Neural cell (in vitro differentiated cells): ENCODE measurements around the gene CLSTN2. TPM values are rescaled to one million over a fixed set of nuclear protein-coding genes. Genes with fewer than 3 reads are reported as not detected.

Experiments
- H2AFZ ChIP-seq: fragments of 200-600, 300-800 bp; sonication (generic), shearing (Covaris generic); 2 replicates; pipeline ENCODE4 v1.6.0; 2014; ENCODE audit warnings: low read depth, mild to moderate bottlenecking, antibody characterized with exemption, low read length, moderate library complexity
- H3F3A ChIP-seq: fragments of 200-600 bp; shearing (Covaris generic); 2 replicates; pipeline ENCODE4 v1.6.1; 2016; ENCODE audit warnings: mild to moderate bottlenecking, moderate library complexity, mixed read lengths, antibody characterized with exemption, low read length; ENCODE audit not compliant: insufficient read depth, poor library complexity, severe bottlenecking
- H3K27ac ChIP-seq: fragments of 200-600, 300-800 bp; sonication (generic), shearing (Covaris generic); 2 replicates; pipeline ENCODE4 v1.5.1; 2014; ENCODE audit warnings: mild to moderate bottlenecking, low read length, moderate library complexity
- H3K27me3 ChIP-seq: fragments of 300-800, 200-600 bp; sonication (generic), shearing (Covaris generic); 2 replicates; pipeline ENCODE4 v1.6.0; 2014; ENCODE audit warnings: mild to moderate bottlenecking, low read depth, low read length, moderate library complexity; ENCODE audit not compliant: insufficient read depth
- H3K36me3 ChIP-seq: fragments of 300-800, 200-600 bp; sonication (generic), shearing (Covaris generic); 2 replicates; pipeline ENCODE4 v1.5.1; 2014; ENCODE audit warnings: mild to moderate bottlenecking, antibody characterized with exemption, low read length, moderate library complexity; ENCODE audit not compliant: insufficient read depth
- H3K4me2 ChIP-seq: fragments of 300-800, 200-600 bp; sonication (generic), shearing (Covaris generic); 2 replicates; pipeline ENCODE4 v1.6.0; 2014; ENCODE audit warnings: mild to moderate bottlenecking, low read length
- H3K4me3 ChIP-seq: fragments of 300-800, 200-600 bp; sonication (generic), shearing (Covaris generic); 2 replicates; pipeline ENCODE4 v1.5.1; 2014; ENCODE audit warnings: mild to moderate bottlenecking, low read length, moderate library complexity
- H3K79me2 ChIP-seq: fragments of 200-600 bp; shearing (Covaris generic); replicated peaks from 2 replicates; pipeline ENCODE4 v1.6.0; 2014; ENCODE audit warnings: mild to moderate bottlenecking, low read length, moderate library complexity; ENCODE audit not compliant: insufficient read depth
- H3K9ac ChIP-seq: fragments of 300-800, 200-600 bp; sonication (generic), shearing (Covaris generic); 2 replicates; pipeline ENCODE4 v1.6.1; 2016; ENCODE audit warnings: mild to moderate bottlenecking, low read length, mixed read lengths
- H3K9me2 ChIP-seq: fragments of 200-600 bp; shearing (Covaris generic); 2 replicates; pipeline ENCODE4 v1.6.1; 2016; ENCODE audit warnings: mild to moderate bottlenecking, low read length, mixed read lengths; ENCODE audit not compliant: insufficient read depth
- H3K9me3 ChIP-seq: fragments of 200-600, 300-800 bp; sonication (generic), shearing (Covaris generic); 2 replicates; pipeline ENCODE4 v1.6.1; 2016; ENCODE audit warnings: mild to moderate bottlenecking, mixed run types, low read length, moderate library complexity, mixed read lengths
- H4K20me1 ChIP-seq: fragments of 200-600 bp; shearing (Covaris generic); 2 replicates; pipeline ENCODE4 v1.6.1; 2016; ENCODE audit warnings: mild to moderate bottlenecking, mixed run types; ENCODE audit not compliant: insufficient read depth
- EP300 ChIP-seq: fragments of 450-650 bp; conservative IDR thresholded peaks from 2 replicates; pipeline ENCODE4 v1.6.1; 2014; ENCODE audit warnings: antibody characterized with exemption, mild to moderate bottlenecking, moderate library complexity; ENCODE audit not compliant: poor library complexity, severe bottlenecking
- EZH2 ChIP-seq: fragments of 200-600, 300-800 bp; shearing (Covaris generic), sonication (generic); IDR thresholded peaks from 2 replicates; pipeline ENCODE4 v1.6.1; 2014; ENCODE audit warnings: antibody characterized with exemption, low read length, borderline replicate concordance, mild to moderate bottlenecking; ENCODE audit not compliant: insufficient read depth, poor library complexity, severe bottlenecking
- MXI1 ChIP-seq: fragments of 450-650 bp; conservative IDR thresholded peaks from 2 replicates; pipeline ENCODE4 v1.6.1; 2014; ENCODE audit warnings: antibody characterized with exemption, mild to moderate bottlenecking; ENCODE audit not compliant: poor library complexity, severe bottlenecking
- POLR2AphosphoS5 ChIP-seq: IDR thresholded peaks from 2 replicates; pipeline ENCODE4 v1.6.1; 2012
- RAD21 ChIP-seq: fragments of 450-650 bp; conservative IDR thresholded peaks from 2 replicates; pipeline ENCODE4 v1.6.1; 2014; ENCODE audit warnings: antibody characterized with exemption, mild to moderate bottlenecking, moderate library complexity
- REST ChIP-seq: IDR thresholded peaks from 2 replicates; pipeline ENCODE4 v1.6.1; 2012; ENCODE audit warnings: borderline replicate concordance
- SMC3 ChIP-seq: fragments of 450-650 bp; conservative IDR thresholded peaks from 2 replicates; pipeline ENCODE4 v1.6.1; 2014; ENCODE audit warnings: antibody characterized with exemption, mild to moderate bottlenecking, moderate library complexity; ENCODE audit not compliant: poor library complexity
- TAF1 ChIP-seq: IDR thresholded peaks from 2 replicates; pipeline ENCODE4 v1.6.1; 2012; ENCODE audit warnings: low read depth
- polyA plus RNA-seq: library from polyadenylated mRNA; depleted of rRNA; stranded (reverse); fragments of >200 nt; gene quantifications from 2 replicates; pipeline ENCODE4 v1.2.3, GENCODE V29; 2014
- TF ChIP-seq, protein P1 (sequence below): fragments of 450-650 bp; IDR thresholded peaks from 2 replicates; pipeline ENCODE4 v1.5.1; 2014; ENCODE audit warnings: antibody characterized with exemption, mild to moderate bottlenecking, moderate library complexity; ENCODE audit not compliant: poor library complexity, severe bottlenecking

CLSTN2 gene
- polyA plus RNA-seq, 1 donor from 2014 or later, result 10.7 TPM

GRCh38 chr3:140341817-140342403 lies 406.9 kb downstream of the CLSTN2 start:
- no peaks in the 10 kb centered on the region for H4K20me1 ChIP-seq
- no peaks in the 10 kb centered on the region for H3K27me3 ChIP-seq
- no peak overlapping the region for H3K27ac ChIP-seq
- H3K9ac ChIP-seq, result no peak overlapping the region
- no peaks in the 10 kb centered on the region for H3K9me2 ChIP-seq
- no peak overlapping the region for H3K4me3 ChIP-seq
- no peaks in the 10 kb centered on the region for H3K79me2 ChIP-seq
- no peaks in the 10 kb centered on the region for H3F3A ChIP-seq
- H3K4me2 ChIP-seq, result no peak overlapping the region
- no peak overlapping the region for H2AFZ ChIP-seq
- no peaks in the 10 kb centered on the region for H3K9me3 ChIP-seq
- no peak for TF ChIP-seq RAD21
- TF ChIP-seq EP300, result no peak
- no peak for TF ChIP-seq POLR2AphosphoS5
- TF ChIP-seq TAF1, result no peak
- TF ChIP-seq REST, result no peak
- TF ChIP-seq, protein P1, sequence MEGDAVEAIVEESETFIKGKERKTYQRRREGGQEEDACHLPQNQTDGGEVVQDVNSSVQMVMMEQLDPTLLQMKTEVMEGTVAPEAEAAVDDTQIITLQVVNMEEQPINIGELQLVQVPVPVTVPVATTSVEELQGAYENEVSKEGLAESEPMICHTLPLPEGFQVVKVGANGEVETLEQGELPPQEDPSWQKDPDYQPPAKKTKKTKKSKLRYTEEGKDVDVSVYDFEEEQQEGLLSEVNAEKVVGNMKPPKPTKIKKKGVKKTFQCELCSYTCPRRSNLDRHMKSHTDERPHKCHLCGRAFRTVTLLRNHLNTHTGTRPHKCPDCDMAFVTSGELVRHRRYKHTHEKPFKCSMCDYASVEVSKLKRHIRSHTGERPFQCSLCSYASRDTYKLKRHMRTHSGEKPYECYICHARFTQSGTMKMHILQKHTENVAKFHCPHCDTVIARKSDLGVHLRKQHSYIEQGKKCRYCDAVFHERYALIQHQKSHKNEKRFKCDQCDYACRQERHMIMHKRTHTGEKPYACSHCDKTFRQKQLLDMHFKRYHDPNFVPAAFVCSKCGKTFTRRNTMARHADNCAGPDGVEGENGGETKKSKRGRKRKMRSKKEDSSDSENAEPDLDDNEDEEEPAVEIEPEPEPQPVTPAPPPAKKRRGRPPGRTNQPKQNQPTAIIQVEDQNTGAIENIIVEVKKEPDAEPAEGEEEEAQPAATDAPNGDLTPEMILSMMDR, result no peak
- TF ChIP-seq EZH2, result no peak
- TF ChIP-seq SMC3, result no peak
- no peak for TF ChIP-seq MXI1
- H3K36me3 ChIP-seq, result no peaks in the 10 kb centered on the region

- Histone ChIP-seq H3F3A (no peaks in the 10 kb centered on the region), H2AFZ (no peak overlapping the region), H3K9me3 (no peaks in the 10 kb centered on the region), H3K9ac (no peak overlapping the region), H3K27ac (no peak overlapping the region), H3K4me2 (no peak overlapping the region), H3K4me3 (no peak overlapping the region), H3K79me2 (no peaks in the 10 kb centered on the region), H3K9me2 (no peaks in the 10 kb centered on the region), H3K36me3 (no peaks in the 10 kb centered on the region), H3K27me3 (no peaks in the 10 kb centered on the region), H4K20me1 (no peaks in the 10 kb centered on the region)
- TF ChIP-seq MXI1 (no peak), SMC3 (no peak), EZH2 (no peak), EP300 (no peak), POLR2AphosphoS5 (no peak)
- TF ChIP-seq, protein P1, result no peak
Measured at GRCh38 chr3:140342668-140343067, 407.7 kb downstream of the CLSTN2 start.
